22Rv1 (cell line): ENCODE results near the gene HRH2.

Experiments used
- CTCF ChIP-seq: fragments of 450-650 bp; IDR thresholded peaks from 2 replicates; pipeline ENCODE4 v1.5.1; 2017; ENCODE audit warnings: mild to moderate bottlenecking
- ZFX ChIP-seq: fragments of 450-650 bp; IDR thresholded peaks from 2 replicates; pipeline ENCODE4 v1.6.1; 2017; ENCODE audit warnings: antibody characterized with exemption, borderline replicate concordance

GRCh38 chr5:175624316-175624715 lies 33.6 kb upstream of the HRH2 start:
- TF ChIP-seq CTCF = no peak
- TF ChIP-seq ZFX = no peak
